ENCODE results near the gene FAAP100.
"Not testable (repeated sequence)": the region's sequence is repeated elsewhere in the genome, so short reads cannot be mapped to it uniquely, and the experiment has no call there.

Gene FAAP100

GRCh38 chr17:81535480-81536298, 16.5 kb downstream of the FAAP100 start:
- H3K9me3 ChIP-seq (ENCODE audit: control insufficient read depth, low read length) = no peaks in the 10 kb centered on the region
- H3K36me3 ChIP-seq (ENCODE audit: control insufficient read depth, insufficient read depth, low read length, severe bottlenecking) = peaks cover 6% of the 10 kb centered on the region
- H3K27me3 ChIP-seq (replicated peaks; ENCODE audit: control insufficient read depth, insufficient read depth, low read length) = peaks cover 9% of the 10 kb centered on the region
- H3K4me3 ChIP-seq (ENCODE audit: low read length) = no peak overlapping the region
- H3K4me1 ChIP-seq (ENCODE audit: control insufficient read depth, insufficient read depth, low read length) = no peaks in the 10 kb centered on the region
- DNase-seq (ENCODE audit: low read depth) = no peak
- no peak overlapping the region for H3K9ac ChIP-seq (ENCODE audit: low read length)

- Histone ChIP-seq H3K36me3 (ENCODE audit: control insufficient read depth, insufficient read depth, low read length, severe bottlenecking) (peaks cover under 1% of the 10 kb centered on the region), H3K27me3 (replicated peaks; ENCODE audit: control insufficient read depth, insufficient read depth, low read length) (peaks cover 9% of the 10 kb centered on the region)
Measured at GRCh38 chr17:81535007-81535328, 17.2 kb downstream of the FAAP100 start.

GRCh38 chr17:81534157-81535006, 17.8 kb downstream of the FAAP100 start:
- H3K4me3 ChIP-seq (ENCODE audit: low read length) = no peak overlapping the region
- no peaks in the 10 kb centered on the region for H3K36me3 ChIP-seq (ENCODE audit: control insufficient read depth, insufficient read depth, low read length, severe bottlenecking)
- H3K27me3 ChIP-seq (replicated peaks; ENCODE audit: control insufficient read depth, insufficient read depth, low read length) = peaks cover 11% of the 10 kb centered on the region
- no peak for DNase-seq (ENCODE audit: low read depth)
- H3K9me3 ChIP-seq (ENCODE audit: control insufficient read depth, low read length) = no peaks in the 10 kb centered on the region
- H3K9ac ChIP-seq (ENCODE audit: low read length) = no peak overlapping the region
- no peaks in the 10 kb centered on the region for H3K4me1 ChIP-seq (ENCODE audit: control insufficient read depth, insufficient read depth, low read length)

More at GRCh38 chr17:81535007-81535328, 17.2 kb downstream of the FAAP100 start:
- no peak for DNase-seq (ENCODE audit: low read depth)
- Histone ChIP-seq H3K9ac (ENCODE audit: low read length) (no peak overlapping the region), H3K4me1 (ENCODE audit: control insufficient read depth, insufficient read depth, low read length) (no peaks in the 10 kb centered on the region), H3K9me3 (ENCODE audit: control insufficient read depth, low read length) (no peaks in the 10 kb centered on the region), H3K4me3 (ENCODE audit: low read length) (no peak overlapping the region)

- no peaks in the 10 kb centered on the region for H3K9me3 ChIP-seq (ENCODE audit: control insufficient read depth, low read length)
- H3K4me1 ChIP-seq (ENCODE audit: control insufficient read depth, insufficient read depth, low read length) = no peaks in the 10 kb centered on the region
- no peak overlapping the region for H3K9ac ChIP-seq (ENCODE audit: low read length)
- no peaks in the 10 kb centered on the region for H3K36me3 ChIP-seq (ENCODE audit: control insufficient read depth, insufficient read depth, low read length, severe bottlenecking)
- no peak overlapping the region for H3K4me3 ChIP-seq (ENCODE audit: low read length)
- peaks cover 14% of the 10 kb centered on the region for H3K27me3 ChIP-seq (replicated peaks; ENCODE audit: control insufficient read depth, insufficient read depth, low read length)
- no peak for DNase-seq (ENCODE audit: low read depth)
Measured at GRCh38 chr17:81533339-81534141, 18.6 kb downstream of the FAAP100 start.

GRCh38 chr17:81532490-81533287, 19.5 kb downstream of the FAAP100 start:
- Histone ChIP-seq H3K4me1 (ENCODE audit: control insufficient read depth, insufficient read depth, low read length) (peaks cover under 1% of the 10 kb centered on the region), H3K4me3 (ENCODE audit: low read length) (no peak overlapping the region), H3K36me3 (ENCODE audit: control insufficient read depth, insufficient read depth, low read length, severe bottlenecking) (no peaks in the 10 kb centered on the region), H3K9ac (ENCODE audit: low read length) (no peak overlapping the region), H3K27me3 (replicated peaks; ENCODE audit: control insufficient read depth, insufficient read depth, low read length) (peaks cover 14% of the 10 kb centered on the region), H3K9me3 (ENCODE audit: control insufficient read depth, low read length) (no peaks in the 10 kb centered on the region)
- no peak for DNase-seq (ENCODE audit: low read depth)

GRCh38 chr17:81531998-81532404, 20.2 kb downstream of the FAAP100 start:
- DNase-seq (ENCODE audit: low read depth); H3K9ac ChIP-seq (ENCODE audit: low read length); H3K4me1 ChIP-seq (ENCODE audit: control insufficient read depth, insufficient read depth, low read length); H3K36me3 ChIP-seq (ENCODE audit: control insufficient read depth, insufficient read depth, low read length, severe bottlenecking); H3K4me3 ChIP-seq (ENCODE audit: low read length); H3K9me3 ChIP-seq (ENCODE audit: control insufficient read depth, low read length): not testable (repeated sequence)
- peaks cover 11% of the 10 kb centered on the region for H3K27me3 ChIP-seq (replicated peaks; ENCODE audit: control insufficient read depth, insufficient read depth, low read length)

GRCh38 chr17:81531013-81531412, 21.1 kb downstream of the FAAP100 start:
- H3K9me3 ChIP-seq (ENCODE audit: control insufficient read depth, low read length); H3K4me3 ChIP-seq (ENCODE audit: low read length); H3K4me1 ChIP-seq (ENCODE audit: control insufficient read depth, insufficient read depth, low read length); H3K36me3 ChIP-seq (ENCODE audit: control insufficient read depth, insufficient read depth, low read length, severe bottlenecking); DNase-seq (ENCODE audit: low read depth); H3K9ac ChIP-seq (ENCODE audit: low read length); H3K27me3 ChIP-seq (replicated peaks; ENCODE audit: control insufficient read depth, insufficient read depth, low read length): not testable (repeated sequence)

GRCh38 chr17:81529437-81529803, 22.7 kb downstream of the FAAP100 start:
- Histone ChIP-seq H3K9ac (ENCODE audit: low read length) (no peak overlapping the region), H3K9me3 (ENCODE audit: control insufficient read depth, low read length) (no peaks in the 10 kb centered on the region), H3K36me3 (ENCODE audit: control insufficient read depth, insufficient read depth, low read length, severe bottlenecking) (no peaks in the 10 kb centered on the region), H3K4me3 (ENCODE audit: low read length) (no peak overlapping the region), H3K27me3 (replicated peaks; ENCODE audit: control insufficient read depth, insufficient read depth, low read length) (peaks cover 4% of the 10 kb centered on the region), H3K4me1 (ENCODE audit: control insufficient read depth, insufficient read depth, low read length) (peaks cover 5% of the 10 kb centered on the region)
- DNase-seq (ENCODE audit: low read depth) = no peak

- H3K4me3 ChIP-seq (ENCODE audit: low read length) = no peak overlapping the region
- H3K36me3 ChIP-seq (ENCODE audit: control insufficient read depth, insufficient read depth, low read length, severe bottlenecking) = no peaks in the 10 kb centered on the region
- H3K4me1 ChIP-seq (ENCODE audit: control insufficient read depth, insufficient read depth, low read length) = peaks cover 7% of the 10 kb centered on the region
- no peak overlapping the region for H3K9ac ChIP-seq (ENCODE audit: low read length)
- H3K27me3 ChIP-seq (replicated peaks; ENCODE audit: control insufficient read depth, insufficient read depth, low read length) = peaks cover 4% of the 10 kb centered on the region
- no peaks in the 10 kb centered on the region for H3K9me3 ChIP-seq (ENCODE audit: control insufficient read depth, low read length)
- no peak for DNase-seq (ENCODE audit: low read depth)
Measured at GRCh38 chr17:81528651-81529436, 23.3 kb downstream of the FAAP100 start.

GRCh38 chr17:81528384-81528650, 23.8 kb downstream of the FAAP100 start:
- H3K27me3 ChIP-seq (replicated peaks; ENCODE audit: control insufficient read depth, insufficient read depth, low read length) = peaks cover 4% of the 10 kb centered on the region
- H3K4me3 ChIP-seq (ENCODE audit: low read length) = no peak overlapping the region
- no peak for DNase-seq (ENCODE audit: low read depth)
- no peak overlapping the region for H3K9ac ChIP-seq (ENCODE audit: low read length)
- no peaks in the 10 kb centered on the region for H3K36me3 ChIP-seq (ENCODE audit: control insufficient read depth, insufficient read depth, low read length, severe bottlenecking)
- H3K9me3 ChIP-seq (ENCODE audit: control insufficient read depth, low read length) = no peaks in the 10 kb centered on the region
- peaks cover 11% of the 10 kb centered on the region for H3K4me1 ChIP-seq (ENCODE audit: control insufficient read depth, insufficient read depth, low read length)

Measured in adipocyte (in vitro differentiated cells).